HS-5 (cell line): ENCODE measurements around the gene SLC14A1.
A peak's percentile ranks its signal among the peaks of the same experiment; 100 is the strongest.
"Not testable (repeated sequence)": the region's sequence is repeated elsewhere in the genome, so short reads cannot be mapped to it uniquely, and the experiment has no call there.

Source experiments
- DNase-seq: peaks from one replicate; pipeline ENCODE4 v3.0.0-alpha.2; 2012; ENCODE audit warnings: low read depth

Gene SLC14A1

DNA sequence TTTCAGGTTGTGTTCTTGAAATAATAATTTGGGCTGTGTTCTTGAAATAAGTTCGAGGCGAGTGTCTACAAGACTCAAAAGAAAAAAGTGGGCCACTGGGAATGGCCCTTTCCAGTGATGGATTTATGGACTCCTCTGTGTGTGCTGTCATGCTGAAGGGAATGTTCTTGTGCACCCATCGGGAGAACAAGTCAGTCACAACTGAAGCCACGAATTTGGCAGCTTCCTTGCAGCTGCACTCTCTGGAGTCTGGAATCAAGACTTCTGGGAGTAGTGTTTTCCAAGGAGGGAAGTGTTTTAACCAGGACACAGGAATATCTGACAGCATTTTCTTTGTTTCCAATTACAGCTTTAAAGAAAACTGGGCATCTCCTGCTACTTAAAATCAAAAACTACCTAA lies 620 bp downstream of the SLC14A1 start:
- no peak for DNase-seq

GRCh38 chr18:45725336-45725735 lies 1.4 kb downstream of the SLC14A1 start:
- no peak for DNase-seq

- DNase-seq, result no peak
These were observed 2.6 kb downstream of the SLC14A1 start for GRCh38 chr18:45726603-45727002.

DNA sequence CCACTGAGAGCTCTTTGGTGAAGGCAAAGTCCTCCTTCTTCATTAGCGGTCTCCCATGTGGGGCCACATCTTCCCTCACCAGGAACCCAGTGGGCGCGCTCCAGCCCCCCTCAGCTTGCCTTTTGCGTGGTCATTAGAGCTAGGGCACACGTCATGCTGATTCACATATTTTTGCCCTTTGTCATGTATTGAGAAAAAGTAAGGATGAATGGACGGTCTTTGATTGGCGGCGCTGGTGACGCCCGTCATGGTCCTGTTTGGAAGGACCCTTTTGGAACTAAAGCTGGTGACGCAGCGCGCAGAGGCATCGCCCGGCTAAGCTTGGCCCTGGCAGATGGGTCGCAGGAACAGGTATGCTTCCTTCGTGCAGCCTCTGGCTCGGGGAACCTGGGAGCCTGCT lies 3.1 kb downstream of the SLC14A1 start:
- no peak for DNase-seq

DNA sequence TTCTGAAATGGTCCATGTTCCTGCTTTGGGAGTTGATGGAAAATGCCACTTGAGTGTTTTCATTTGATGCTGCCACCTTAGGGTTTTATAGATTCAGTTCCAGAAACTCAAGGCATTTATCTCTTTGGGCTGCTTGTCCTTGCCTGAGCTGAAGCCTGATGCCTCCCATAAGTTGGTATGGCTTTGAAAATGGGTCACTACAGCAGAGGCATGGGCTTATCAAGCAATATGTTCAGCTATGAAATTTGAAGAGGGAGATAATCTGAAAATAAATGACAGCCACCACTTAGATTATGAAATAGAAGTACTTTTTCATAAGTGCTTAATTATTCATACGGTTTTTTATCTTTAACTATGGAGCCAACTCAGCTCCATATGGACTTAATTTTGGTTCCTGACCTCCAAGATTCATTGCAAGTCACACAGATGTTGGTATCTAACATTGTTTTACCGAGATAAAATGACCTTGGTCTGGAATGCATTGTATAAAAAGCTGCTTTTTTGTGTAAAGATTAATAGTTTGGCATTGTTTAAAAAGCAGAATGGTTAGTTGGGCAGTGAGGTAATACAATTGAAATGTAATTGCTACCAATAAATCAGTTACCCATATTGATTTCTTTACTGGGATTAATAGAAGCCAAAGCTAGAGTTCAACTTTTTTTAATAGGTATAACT lies 4.5 kb downstream of the SLC14A1 start:
- peak; percentile 53 for DNase-seq

- no peak for DNase-seq
These were observed 7.0 kb downstream of the SLC14A1 start for GRCh38 chr18:45730832-45731575.

DNA sequence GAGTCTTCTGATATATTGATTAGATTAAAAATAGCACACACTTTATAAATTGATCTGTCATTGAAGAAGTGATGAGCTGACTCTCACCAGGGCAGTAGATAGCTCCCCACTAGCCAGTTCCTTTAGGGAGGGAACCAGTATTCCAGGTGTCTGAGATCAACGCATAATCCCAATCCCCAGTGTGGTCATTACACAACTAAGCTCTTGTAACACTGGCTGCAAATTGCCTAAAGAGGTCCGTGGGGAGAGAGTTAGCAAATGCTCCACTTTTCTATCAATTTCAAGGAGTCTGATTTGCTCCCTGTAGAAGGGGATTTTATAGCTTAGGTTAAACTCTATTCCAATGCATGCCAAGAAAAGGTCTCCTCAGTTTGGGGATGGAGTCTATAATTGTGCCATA lies 7.7 kb downstream of the SLC14A1 start:
- DNase-seq, result no peak

DNA sequence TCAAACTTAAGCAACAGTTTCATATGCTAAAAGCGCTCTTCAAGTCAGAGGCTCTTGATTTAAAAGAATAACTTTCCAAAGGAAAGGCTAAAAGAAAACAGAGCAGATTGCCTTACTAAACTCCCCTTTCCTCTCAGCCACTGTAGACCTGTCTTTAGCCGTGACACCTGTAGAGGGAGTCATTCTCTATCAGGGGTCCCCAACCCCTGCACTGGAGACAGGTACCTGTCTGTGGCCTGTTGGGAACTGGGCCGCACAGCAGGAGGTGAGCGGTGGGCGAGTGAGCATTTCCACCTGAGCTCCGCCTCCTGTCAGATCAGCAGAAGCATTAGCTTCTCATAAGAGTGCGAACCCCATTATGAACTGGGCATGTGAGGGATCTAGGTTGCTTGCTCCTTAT lies 9.6 kb downstream of the SLC14A1 start:
- DNase-seq, result no peak

GRCh38 chr18:45734505-45734904 lies 10.5 kb downstream of the SLC14A1 start:
- no peak for DNase-seq

GRCh38 chr18:45734944-45735343 lies 11.0 kb downstream of the SLC14A1 start:
- no peak for DNase-seq

GRCh38 chr18:45738660-45739059 lies 14.7 kb downstream of the SLC14A1 start:
- no peak for DNase-seq

DNA sequence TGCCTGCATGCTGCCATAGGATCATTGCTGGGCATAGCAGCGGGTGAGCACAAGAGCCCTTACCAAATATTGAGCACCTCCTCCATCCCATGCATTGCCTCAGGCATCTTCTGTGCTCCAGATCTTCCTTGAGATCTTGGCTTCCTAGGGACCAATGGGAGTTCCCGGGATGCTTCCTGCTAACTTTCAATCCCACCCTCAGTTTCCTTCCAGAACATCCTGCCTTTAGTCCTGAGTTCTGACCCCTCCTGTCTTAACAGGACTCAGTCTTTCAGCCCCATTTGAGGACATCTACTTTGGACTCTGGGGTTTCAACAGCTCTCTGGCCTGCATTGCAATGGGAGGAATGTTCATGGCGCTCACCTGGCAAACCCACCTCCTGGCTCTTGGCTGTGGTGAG lies 15.3 kb downstream of the SLC14A1 start:
- DNase-seq, result no peak

GRCh38 chr18:45739848-45740247 lies 15.9 kb downstream of the SLC14A1 start:
- DNase-seq, result no peak

- DNase-seq, result no peak
These were observed 17.1 kb downstream of the SLC14A1 start for GRCh38 chr18:45741056-45741455.

DNA sequence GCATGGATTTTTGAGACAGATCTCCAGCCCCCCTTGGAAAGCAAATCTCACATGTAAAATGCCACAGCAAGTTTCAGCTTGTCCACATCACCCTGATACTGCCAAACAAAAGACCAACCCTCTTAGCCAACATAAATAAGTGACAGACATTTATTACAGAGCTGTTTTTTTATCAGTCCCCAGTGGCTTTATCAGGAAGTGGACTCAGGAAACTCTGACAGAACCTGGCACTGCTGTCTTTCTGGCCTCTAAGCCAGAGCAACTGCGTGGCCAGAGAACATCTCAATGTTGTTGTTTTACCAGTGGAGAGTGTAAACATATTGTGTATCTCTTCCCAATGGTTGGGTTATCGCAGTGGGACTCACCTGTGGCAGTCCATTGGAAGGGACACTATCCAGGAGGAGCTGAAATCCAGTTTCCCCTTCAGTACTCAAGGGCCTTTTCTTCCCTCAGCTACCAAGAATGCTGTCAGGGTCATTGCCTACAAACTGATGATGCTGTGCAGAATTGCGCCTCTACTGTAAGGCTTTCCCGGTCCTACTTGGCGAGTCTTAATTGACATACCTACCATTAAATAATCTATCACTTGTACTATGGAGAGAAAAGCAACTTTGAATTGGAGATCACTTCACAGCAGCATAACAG lies 22.0 kb downstream of the SLC14A1 start:
- no peak for DNase-seq

DNA sequence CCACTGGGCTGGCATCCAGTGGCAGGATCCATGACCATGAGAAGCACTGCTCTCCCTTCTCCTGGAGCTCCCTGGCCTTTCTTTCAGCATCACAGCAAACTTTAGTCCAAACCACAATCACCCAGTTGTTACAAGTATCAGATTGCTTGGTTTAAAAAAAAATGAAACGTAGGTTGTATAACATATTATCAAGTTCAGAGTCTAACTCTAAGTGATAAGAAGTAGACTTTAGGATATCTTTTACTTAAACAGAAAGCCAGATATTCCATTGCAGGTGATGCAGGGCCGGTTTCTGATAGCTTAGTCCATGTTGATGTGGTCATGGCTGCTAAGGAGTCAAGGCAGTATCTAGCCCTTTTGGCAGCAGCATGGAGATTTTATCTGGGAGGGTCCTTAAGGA lies 24.5 kb downstream of the SLC14A1 start:
- no peak for DNase-seq

GRCh38 chr18:45749918-45750689 lies 26.1 kb downstream of the SLC14A1 start:
- DNase-seq, result no peak

DNA sequence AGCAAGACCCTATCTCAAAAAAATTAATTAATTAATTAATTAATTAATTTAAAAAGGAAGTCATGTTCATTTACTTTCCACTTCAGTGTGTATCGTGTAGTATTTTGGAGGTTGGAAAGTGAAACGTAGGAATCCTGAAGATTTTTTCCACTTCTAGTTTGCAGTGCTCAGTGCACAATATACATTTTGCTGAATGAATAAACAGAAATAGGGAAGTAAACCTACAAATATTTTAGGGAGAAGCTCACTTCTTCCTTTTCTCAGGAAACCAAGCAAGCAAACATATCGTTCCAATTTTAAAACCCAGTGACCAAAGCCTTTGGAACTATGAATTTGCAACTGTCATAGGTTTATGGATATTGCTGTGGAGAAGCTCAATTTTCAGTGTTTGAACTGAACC lies 27.8 kb downstream of the SLC14A1 start:
- DNase-seq, result no peak

- DNase-seq, result no peak
These were observed 28.7 kb downstream of the SLC14A1 start for GRCh38 chr18:45752681-45753080.

GRCh38 chr18:45753286-45753685 lies 29.3 kb downstream of the SLC14A1 start:
- no peak for DNase-seq

- DNase-seq, result no peak
These were observed 32.0 kb downstream of the SLC14A1 start for GRCh38 chr18:45755934-45756333.

DNA sequence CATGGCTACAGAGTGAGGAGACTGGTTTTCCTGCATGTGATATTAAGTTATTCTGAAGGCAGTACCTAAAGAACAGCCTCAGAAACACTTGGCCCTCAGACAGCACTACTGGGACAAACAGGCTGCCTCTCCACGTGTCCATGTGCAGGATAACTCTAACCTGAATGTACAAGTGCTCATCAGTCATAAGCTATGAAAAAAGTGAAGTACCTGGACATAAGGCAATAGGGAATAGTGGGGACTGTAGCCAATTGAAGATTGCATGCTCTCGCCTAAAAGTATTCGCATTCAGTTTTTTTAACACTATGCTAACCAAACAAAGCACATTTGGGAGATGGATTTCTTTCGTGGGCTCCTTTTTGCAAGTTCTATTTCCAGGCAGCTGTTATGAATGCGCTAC lies 33.0 kb downstream of the SLC14A1 start:
- no peak for DNase-seq

- not testable (repeated sequence) for DNase-seq
These were observed 33.7 kb downstream of the SLC14A1 start for GRCh38 chr18:45757644-45758043.
